Keratinocyte (primary cell): ENCODE measurements around the gene ITCH. TPM values are rescaled to one million over a fixed set of nuclear protein-coding genes. Genes with fewer than 3 reads are reported as not detected.
"Not testable (repeated sequence)": the region's sequence is repeated elsewhere in the genome, so short reads cannot be mapped to it uniquely, and the experiment has no call there.

ENCODE experiments used
- DNase-seq: peaks from one replicate; pipeline ENCODE4 v3.0.0-alpha.2; 2011; ENCODE audit warnings: low read depth, missing footprints, low spot score
- FAIRE-seq: peaks from 2 replicates; lab custom pipeline; 2011; peaks lifted over from hg19 to GRCh38; lab: Jason Lieb, UNC
- H2AFZ ChIP-seq: 2 replicates; pipeline ENCODE4 v1.6.0; 2012; ENCODE audit warnings: low read length, control low read depth, inconsistent platforms; ENCODE audit not compliant: control insufficient read depth
- H3K27ac ChIP-seq: 2 replicates; pipeline ENCODE4 v1.5.1; 2011; ENCODE audit warnings: low read length; ENCODE audit not compliant: control insufficient read depth, insufficient read depth
- H3K27me3 ChIP-seq: 3 replicates; pipeline ENCODE4 v1.6.0; 2011; ENCODE audit warnings: low read length; ENCODE audit not compliant: control insufficient read depth, insufficient read depth; ENCODE audit errors: extremely low read depth
- H3K36me3 ChIP-seq, 2 experiments: 2 replicates in 1 of 2; 3 replicates in 1 of 2; pipeline ENCODE4 v1.5.1; 2011; ENCODE audit warnings: low read length in 2 of 2, mild to moderate bottlenecking in 1 of 2; ENCODE audit not compliant: control insufficient read depth in 2 of 2, insufficient read depth in 2 of 2; ENCODE audit errors: extremely low read depth in 1 of 2
- H3K4me1 ChIP-seq: 3 replicates; pipeline ENCODE4 v1.5.1; 2011; ENCODE audit warnings: low read length; ENCODE audit not compliant: control insufficient read depth, insufficient read depth; ENCODE audit errors: extremely low read depth
- H3K4me2 ChIP-seq: 3 replicates; pipeline ENCODE4 v1.6.0; 2011; ENCODE audit warnings: low read depth, low read length; ENCODE audit not compliant: control insufficient read depth, insufficient read depth; ENCODE audit errors: extremely low read depth
- H3K4me3 ChIP-seq, 3 experiments: fragments of 200-600 bp in 1 of 3; sonication (generic) in 1 of 3; 2 replicates in 2 of 3; 3 replicates in 1 of 3; pipeline ENCODE4 v1.5.1; 2011 to 2016; ENCODE audit warnings: low read length in 3 of 3, mild to moderate bottlenecking in 3 of 3, control low read depth in 2 of 3, inconsistent platforms in 1 of 3, low read depth in 1 of 3, mixed read lengths in 1 of 3, mixed run types in 1 of 3, moderate library complexity in 1 of 3; ENCODE audit not compliant: control insufficient read depth in 2 of 3, insufficient read depth in 2 of 3; ENCODE audit errors: extremely low read depth in 1 of 3
- H3K79me2 ChIP-seq: 2 replicates; pipeline ENCODE4 v1.6.0; 2012; ENCODE audit warnings: low read length; ENCODE audit not compliant: control insufficient read depth, insufficient read depth
- H3K9ac ChIP-seq: 3 replicates; pipeline ENCODE4 v1.6.0; 2011; ENCODE audit warnings: low read length; ENCODE audit not compliant: control insufficient read depth, insufficient read depth; ENCODE audit errors: extremely low read depth
- H3K9me1 ChIP-seq: 3 replicates; pipeline ENCODE4 v1.6.0; 2011; ENCODE audit warnings: low read length; ENCODE audit not compliant: control insufficient read depth, insufficient read depth; ENCODE audit errors: extremely low read depth
- H3K9me3 ChIP-seq: 2 replicates; pipeline ENCODE4 v1.5.1; 2012; ENCODE audit warnings: low read depth, low read length; ENCODE audit not compliant: control insufficient read depth
- H4K20me1 ChIP-seq: 3 replicates; pipeline ENCODE4 v1.6.0; 2011; ENCODE audit warnings: low read length; ENCODE audit not compliant: control insufficient read depth, insufficient read depth; ENCODE audit errors: extremely low read depth
- EZH2 ChIP-seq: IDR thresholded peaks from one replicate; pipeline ENCODE4 v1.6.1; 2012; ENCODE audit warnings: inconsistent platforms, mild to moderate bottlenecking, low read length, moderate library complexity
- dilution Hi-C: fragments of 300-500 bp; cut with MboI; formaldehyde crosslinking; loops from one replicate; pipeline ENCODE4 v1.7.0; 2020; ENCODE audit warnings: low sequenced_read_pairs; ENCODE audit not compliant: extremely low pct_ligation_motif_present
- polyA plus RNA-seq, 5 experiments: library from polyadenylated mRNA; depleted of rRNA in 3 of 5; stranded (reverse) in 3 of 5; stranded (forward) in 1 of 5; unstranded in 1 of 5; fragments of >200 nt; gene quantifications; 1 replicate in 1 of 5; 2 replicates in 3 of 5; 3 replicates in 1 of 5; pipeline versions ENCODE4 v1.2.1 to v1.2.3, GENCODE V29; 2011 to 2012; ENCODE audit warnings: missing spikeins in 2 of 5, low read depth in 1 of 5, low replicate concordance in 1 of 5
- TF ChIP-seq, protein P1 (sequence below), 3 experiments: IDR thresholded peaks in 1 of 3; conservative IDR thresholded peaks in 1 of 3; optimal IDR thresholded peaks in 1 of 3; 2 replicates in 2 of 3; 3 replicates in 1 of 3; pipeline versions ENCODE3 to v1.5.1; 2011; ENCODE audit warnings: low read length in 3 of 3, mild to moderate bottlenecking in 3 of 3, moderate library complexity in 2 of 3, control low read depth in 1 of 3, inconsistent platforms in 1 of 3; ENCODE audit not compliant: insufficient read depth in 2 of 3; ENCODE audit errors: extremely low read depth in 1 of 3

The ITCH gene
- polyA plus RNA-seq, 1 donor (not counting 4 experiments of a cell fraction or from before 2014, with no cell fraction given), result 42.5 TPM

- no peak overlapping the region for H3K27ac ChIP-seq
- no peaks in the 10 kb centered on the region for H3K9me3 ChIP-seq
- TF ChIP-seq, protein P1, sequence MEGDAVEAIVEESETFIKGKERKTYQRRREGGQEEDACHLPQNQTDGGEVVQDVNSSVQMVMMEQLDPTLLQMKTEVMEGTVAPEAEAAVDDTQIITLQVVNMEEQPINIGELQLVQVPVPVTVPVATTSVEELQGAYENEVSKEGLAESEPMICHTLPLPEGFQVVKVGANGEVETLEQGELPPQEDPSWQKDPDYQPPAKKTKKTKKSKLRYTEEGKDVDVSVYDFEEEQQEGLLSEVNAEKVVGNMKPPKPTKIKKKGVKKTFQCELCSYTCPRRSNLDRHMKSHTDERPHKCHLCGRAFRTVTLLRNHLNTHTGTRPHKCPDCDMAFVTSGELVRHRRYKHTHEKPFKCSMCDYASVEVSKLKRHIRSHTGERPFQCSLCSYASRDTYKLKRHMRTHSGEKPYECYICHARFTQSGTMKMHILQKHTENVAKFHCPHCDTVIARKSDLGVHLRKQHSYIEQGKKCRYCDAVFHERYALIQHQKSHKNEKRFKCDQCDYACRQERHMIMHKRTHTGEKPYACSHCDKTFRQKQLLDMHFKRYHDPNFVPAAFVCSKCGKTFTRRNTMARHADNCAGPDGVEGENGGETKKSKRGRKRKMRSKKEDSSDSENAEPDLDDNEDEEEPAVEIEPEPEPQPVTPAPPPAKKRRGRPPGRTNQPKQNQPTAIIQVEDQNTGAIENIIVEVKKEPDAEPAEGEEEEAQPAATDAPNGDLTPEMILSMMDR (optimal IDR thresholded peaks at IDR 0.05 in 1 of 3, IDR thresholded peaks at IDR 0.05 in 1 of 3, conservative IDR thresholded peaks at IDR 0.05 in 1 of 3; ENCODE audit: extremely low read depth in 1 of 3, insufficient read depth in 2 of 3, low read length in 3 of 3), result no peak
- no peak for TF ChIP-seq EZH2
- no peak overlapping the region for H3K4me3 ChIP-seq
- H3K36me3 ChIP-seq, result peaks cover 5 to 35% of the 10 kb centered on the region in 2 experiments
- no peak overlapping the region for H2AFZ ChIP-seq
- peaks cover 2% of the 10 kb centered on the region for H3K4me1 ChIP-seq
- no peak overlapping the region for H3K9ac ChIP-seq
- H3K79me2 ChIP-seq, result peaks cover 96% of the 10 kb centered on the region
- peaks cover 13% of the 10 kb centered on the region for H4K20me1 ChIP-seq
- no peak for DNase-seq
- no peaks in the 10 kb centered on the region for H3K27me3 ChIP-seq
- no peaks in the 10 kb centered on the region for H3K9me1 ChIP-seq
- no peak overlapping the region for H3K4me2 ChIP-seq
- dilution Hi-C loops, result no loop called here
- no peak for FAIRE-seq
Measured at GRCh38 chr20:34377072-34377847, 14.2 kb downstream of the ITCH start.

DNA sequence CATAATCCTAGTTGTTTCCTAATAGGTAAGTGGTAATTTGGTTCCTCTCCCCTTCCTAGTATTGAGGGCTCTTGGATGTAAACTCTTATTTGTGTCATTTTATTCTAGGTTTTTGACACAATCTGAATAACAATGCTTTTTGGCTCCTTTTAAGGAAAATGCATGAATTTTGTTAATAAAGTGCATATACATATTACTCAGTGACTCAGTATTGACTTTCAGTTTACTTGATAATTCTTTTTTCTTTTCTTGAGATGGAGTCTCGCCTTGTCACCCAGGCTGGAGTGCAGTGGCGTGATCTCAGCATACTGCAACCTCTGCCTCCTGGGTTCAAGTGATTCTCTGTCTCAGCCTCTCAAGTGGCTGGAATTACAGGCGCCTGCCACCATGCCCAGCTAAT lies 19.1 kb downstream of the ITCH start:
- dilution Hi-C loops, result no loop called here
- Histone ChIP-seq H3K4me1 (peaks cover 10% of the 10 kb centered on the region), H3K27me3 (no peaks in the 10 kb centered on the region), H2AFZ (no peak overlapping the region), H3K9ac (no peak overlapping the region), H3K4me3 (no peak overlapping the region), H3K36me3 (peaks cover 2 to 8% of the 10 kb centered on the region in 2 experiments), H3K4me2 (no peak overlapping the region), H3K9me1 (no peaks in the 10 kb centered on the region), H3K79me2 (peaks cover 99% of the 10 kb centered on the region), H3K9me3 (no peaks in the 10 kb centered on the region), H3K27ac (no peak overlapping the region), H4K20me1 (peaks cover 17% of the 10 kb centered on the region)
- TF ChIP-seq EZH2, result no peak
- TF ChIP-seq, protein P1 (optimal IDR thresholded peaks at IDR 0.05 in 1 of 3, IDR thresholded peaks at IDR 0.05 in 1 of 3, conservative IDR thresholded peaks at IDR 0.05 in 1 of 3; ENCODE audit: extremely low read depth in 1 of 3, insufficient read depth in 2 of 3, low read length in 3 of 3), result no peak
- FAIRE-seq, result no peak
- DNase-seq, result no peak

DNA sequence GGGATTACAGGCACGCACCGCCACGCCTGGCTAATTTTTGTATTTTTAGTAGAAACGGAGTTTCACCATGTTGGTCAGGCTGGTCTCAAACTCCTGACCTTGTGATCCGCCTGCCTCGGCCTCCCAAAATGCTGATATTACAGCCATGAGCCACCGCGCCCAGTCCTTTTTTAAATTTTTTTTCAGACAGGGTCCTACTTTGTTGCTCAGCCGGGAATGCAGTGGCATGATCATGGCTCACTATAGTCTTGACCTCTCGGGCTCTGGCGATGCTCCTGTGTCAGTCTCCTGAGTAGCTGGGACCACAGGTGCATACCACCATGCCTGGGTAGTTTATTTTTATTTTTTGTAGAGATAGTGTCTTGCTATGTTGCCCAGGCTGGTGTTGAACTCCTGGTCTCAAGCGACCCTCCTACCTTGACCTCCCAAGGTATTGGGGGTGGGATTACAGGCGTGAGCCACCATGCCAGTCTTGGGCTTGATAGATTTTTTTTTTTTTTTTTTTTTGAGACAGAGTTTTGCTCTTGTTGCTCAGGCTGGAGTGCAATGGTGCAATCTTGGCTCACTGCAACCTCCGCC lies 19.9 kb downstream of the ITCH start:
- dilution Hi-C loops, DNase-seq, H3K36me3 ChIP-seq: not testable (repeated sequence)

More for the DNA sequence above, 19.9 kb downstream of the ITCH start:
- H3K4me1 ChIP-seq, result peaks cover 12% of the 10 kb centered on the region
- H3K4me3 ChIP-seq, H3K27me3 ChIP-seq, H3K9ac ChIP-seq, H3K9me3 ChIP-seq, H2AFZ ChIP-seq, H3K9me1 ChIP-seq, H3K4me2 ChIP-seq, FAIRE-seq, H3K27ac ChIP-seq: not testable (repeated sequence)
- H4K20me1 ChIP-seq, result peaks cover 17% of the 10 kb centered on the region
- H3K79me2 ChIP-seq, result peaks cover 99% of the 10 kb centered on the region
